ENCODE measurements around the gene VAPB.

Gene VAPB

DNA sequence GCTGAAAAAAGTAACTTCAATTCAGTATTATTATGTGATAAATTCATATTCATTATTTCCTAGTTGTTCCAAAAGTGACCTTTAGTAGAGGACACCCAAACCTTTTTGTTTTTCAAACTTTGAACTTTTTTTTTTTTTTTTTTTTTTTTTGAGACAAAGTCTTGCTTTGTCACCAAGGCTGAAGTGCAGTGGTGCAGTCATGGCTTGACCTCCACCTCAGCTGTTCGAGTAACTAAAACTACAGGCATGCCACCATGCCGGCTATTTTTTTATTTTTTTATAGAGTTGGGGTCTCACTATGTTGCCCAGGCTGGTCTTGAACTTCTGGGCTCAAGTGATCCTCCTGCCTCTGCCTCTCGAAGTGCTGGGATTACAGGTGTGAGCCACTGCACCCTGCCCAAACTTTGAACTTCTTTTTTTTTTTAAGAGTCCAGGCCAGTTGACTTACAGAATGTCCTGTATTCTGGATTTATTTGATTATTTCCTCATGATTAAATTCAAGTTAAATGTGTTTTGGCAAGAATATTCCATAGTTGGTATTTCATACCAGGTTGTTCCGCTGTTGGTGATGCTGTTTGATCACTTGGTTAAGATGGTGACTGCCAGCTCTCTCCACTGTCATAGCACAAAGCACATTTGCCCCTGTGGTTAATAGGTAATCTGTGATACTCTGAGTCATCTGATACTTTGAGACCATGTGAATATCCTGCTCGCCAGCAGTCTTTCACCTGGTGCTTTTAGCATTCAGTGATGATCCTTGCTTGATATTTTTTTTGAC lies 48.0 kb downstream of the VAPB start:
- peaks cover 79% of the 10 kb centered on the region for H3K36me3 ChIP-seq (ENCODE audit: low read depth)
- TF ChIP-seq, protein P1, sequence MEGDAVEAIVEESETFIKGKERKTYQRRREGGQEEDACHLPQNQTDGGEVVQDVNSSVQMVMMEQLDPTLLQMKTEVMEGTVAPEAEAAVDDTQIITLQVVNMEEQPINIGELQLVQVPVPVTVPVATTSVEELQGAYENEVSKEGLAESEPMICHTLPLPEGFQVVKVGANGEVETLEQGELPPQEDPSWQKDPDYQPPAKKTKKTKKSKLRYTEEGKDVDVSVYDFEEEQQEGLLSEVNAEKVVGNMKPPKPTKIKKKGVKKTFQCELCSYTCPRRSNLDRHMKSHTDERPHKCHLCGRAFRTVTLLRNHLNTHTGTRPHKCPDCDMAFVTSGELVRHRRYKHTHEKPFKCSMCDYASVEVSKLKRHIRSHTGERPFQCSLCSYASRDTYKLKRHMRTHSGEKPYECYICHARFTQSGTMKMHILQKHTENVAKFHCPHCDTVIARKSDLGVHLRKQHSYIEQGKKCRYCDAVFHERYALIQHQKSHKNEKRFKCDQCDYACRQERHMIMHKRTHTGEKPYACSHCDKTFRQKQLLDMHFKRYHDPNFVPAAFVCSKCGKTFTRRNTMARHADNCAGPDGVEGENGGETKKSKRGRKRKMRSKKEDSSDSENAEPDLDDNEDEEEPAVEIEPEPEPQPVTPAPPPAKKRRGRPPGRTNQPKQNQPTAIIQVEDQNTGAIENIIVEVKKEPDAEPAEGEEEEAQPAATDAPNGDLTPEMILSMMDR (IDR thresholded peaks at IDR 0.05; ENCODE audit: poor library complexity, severe bottlenecking): no peak
- H3K9me3 ChIP-seq (ENCODE audit: severe bottlenecking): no peaks in the 10 kb centered on the region
- H3K4me3 ChIP-seq (ENCODE audit: severe bottlenecking): no peak overlapping the region
- no peak overlapping the region for H3K27ac ChIP-seq (ENCODE audit: poor library complexity, severe bottlenecking)
- DNase-seq (ENCODE audit: low spot score): no peak
- no peak for ATAC-seq (ENCODE audit: low read depth)
- no peaks in the 10 kb centered on the region for H3K27me3 ChIP-seq (ENCODE audit: insufficient read depth, poor library complexity, severe bottlenecking)
- H3K4me1 ChIP-seq (ENCODE audit: insufficient read depth, poor library complexity, severe bottlenecking): no peaks in the 10 kb centered on the region

DNA sequence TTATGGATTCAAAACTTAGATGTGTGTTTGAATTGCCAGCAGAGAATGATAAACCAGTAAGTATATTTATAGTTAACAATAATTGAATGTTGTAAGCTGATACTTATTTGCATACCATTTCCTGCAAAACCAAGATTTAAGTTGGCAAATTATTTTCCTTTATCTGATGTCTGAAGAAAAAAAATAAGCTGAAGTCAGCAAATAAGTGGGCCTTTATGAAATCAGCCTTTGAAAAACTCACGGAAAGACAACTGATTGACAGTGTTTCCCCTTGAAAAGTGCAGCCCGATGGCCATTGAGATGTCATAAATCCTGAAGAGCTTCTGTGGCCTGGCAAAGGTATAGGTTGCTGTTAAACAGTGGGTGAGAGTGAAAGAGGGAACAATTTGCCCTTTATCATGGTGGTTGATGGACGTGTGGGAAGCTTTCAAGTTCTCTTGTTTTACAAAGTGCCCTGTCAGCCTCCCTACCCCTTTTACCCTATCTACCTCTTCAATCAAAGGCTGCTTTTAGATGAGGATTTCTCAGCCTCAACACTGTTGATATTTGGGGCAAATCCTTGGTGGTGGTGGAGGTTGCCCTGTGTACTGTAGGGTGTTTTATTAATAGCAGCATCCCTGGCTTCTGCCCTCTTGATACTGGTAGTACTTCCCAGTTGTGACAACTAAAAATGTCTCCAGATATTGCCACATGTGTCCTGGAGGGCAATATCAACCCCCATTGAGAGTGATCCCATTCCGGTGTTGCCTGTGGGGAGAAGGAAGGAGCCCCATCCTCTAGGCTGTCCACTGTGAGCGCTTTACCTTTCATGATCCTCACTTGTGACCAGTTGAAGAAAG lies 50.2 kb downstream of the VAPB start:
- Histone ChIP-seq H3K9me3 (ENCODE audit: severe bottlenecking) (no peaks in the 10 kb centered on the region), H3K4me3 (ENCODE audit: severe bottlenecking) (no peak overlapping the region), H3K27me3 (ENCODE audit: insufficient read depth, poor library complexity, severe bottlenecking) (no peaks in the 10 kb centered on the region), H3K36me3 (ENCODE audit: low read depth) (peaks cover 86% of the 10 kb centered on the region), H3K27ac (ENCODE audit: poor library complexity, severe bottlenecking) (no peak overlapping the region), H3K4me1 (ENCODE audit: insufficient read depth, poor library complexity, severe bottlenecking) (no peaks in the 10 kb centered on the region)
- TF ChIP-seq, protein P1 (IDR thresholded peaks at IDR 0.05; ENCODE audit: poor library complexity, severe bottlenecking): no peak
- DNase-seq (ENCODE audit: low spot score) (peak; percentile 26), ATAC-seq (ENCODE audit: low read depth) (no peak)

DNA sequence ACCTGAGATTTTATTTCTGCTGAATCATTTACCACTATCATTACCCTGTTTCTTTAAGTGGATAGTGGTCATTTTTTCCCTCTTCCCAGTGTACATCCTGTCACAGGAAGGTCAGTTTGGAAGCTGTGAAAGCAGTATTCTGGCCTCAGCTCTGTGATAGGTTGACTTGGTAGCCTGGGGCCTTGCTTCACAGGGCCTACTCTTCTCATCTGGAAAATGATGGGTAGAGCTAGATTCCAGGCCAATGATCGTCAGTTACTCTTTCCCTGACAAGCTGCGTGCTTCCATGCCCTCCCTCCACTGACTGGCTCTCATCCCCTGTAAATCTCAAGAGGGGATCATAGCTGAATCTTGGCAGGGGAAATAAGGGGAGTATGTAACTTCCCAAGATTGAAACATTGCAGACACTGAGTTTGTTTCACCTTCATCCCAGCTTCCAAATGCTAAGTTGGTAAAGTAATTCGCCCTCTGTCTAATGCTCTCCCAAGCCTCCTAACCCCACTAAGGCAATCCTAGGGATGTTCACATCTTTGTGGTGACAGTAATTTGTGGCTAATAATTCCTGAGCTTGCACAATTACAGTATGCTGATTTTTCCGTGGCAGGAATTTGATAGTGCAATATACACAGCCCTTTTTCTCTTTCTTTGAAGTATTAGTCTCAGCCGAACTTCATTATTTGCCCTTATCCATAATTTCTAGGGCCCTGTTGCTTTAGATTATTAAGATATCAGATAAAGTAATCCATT lies 51.2 kb downstream of the VAPB start:
- DNase-seq (ENCODE audit: low spot score): peak; percentile 20
- no peak overlapping the region for H3K4me3 ChIP-seq (ENCODE audit: severe bottlenecking)
- no peak for ATAC-seq (ENCODE audit: low read depth)
- H3K4me1 ChIP-seq (ENCODE audit: insufficient read depth, poor library complexity, severe bottlenecking): no peaks in the 10 kb centered on the region
- TF ChIP-seq, protein P1 (IDR thresholded peaks at IDR 0.05; ENCODE audit: poor library complexity, severe bottlenecking): no peak
- no peaks in the 10 kb centered on the region for H3K27me3 ChIP-seq (ENCODE audit: insufficient read depth, poor library complexity, severe bottlenecking)
- peaks cover 88% of the 10 kb centered on the region for H3K36me3 ChIP-seq (ENCODE audit: low read depth)
- no peak overlapping the region for H3K27ac ChIP-seq (ENCODE audit: poor library complexity, severe bottlenecking)
- H3K9me3 ChIP-seq (ENCODE audit: severe bottlenecking): no peaks in the 10 kb centered on the region

DNA sequence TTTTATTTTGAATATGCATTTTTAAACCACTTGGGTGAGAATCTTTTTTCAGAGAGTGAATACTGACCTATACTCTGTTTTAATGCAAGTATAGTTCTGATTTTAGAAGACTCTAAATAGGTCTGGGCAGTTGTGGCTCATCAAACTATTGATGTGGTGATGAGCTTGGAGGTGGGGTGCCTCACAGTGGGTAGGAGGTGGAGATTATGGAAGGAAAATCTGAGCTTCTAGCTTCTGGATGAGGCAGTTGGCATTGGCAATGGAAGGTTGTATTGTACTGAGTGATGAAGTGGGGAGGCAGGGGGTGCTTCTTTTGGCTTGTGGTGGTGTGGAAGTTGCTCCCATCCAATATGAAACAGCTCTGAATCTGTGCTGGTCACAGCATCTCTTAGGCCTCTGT lies 52.7 kb downstream of the VAPB start:
- Histone ChIP-seq H3K9me3 (ENCODE audit: severe bottlenecking) (no peaks in the 10 kb centered on the region), H3K27me3 (ENCODE audit: insufficient read depth, poor library complexity, severe bottlenecking) (no peaks in the 10 kb centered on the region), H3K36me3 (ENCODE audit: low read depth) (peaks cover 85% of the 10 kb centered on the region), H3K4me1 (ENCODE audit: insufficient read depth, poor library complexity, severe bottlenecking) (no peaks in the 10 kb centered on the region), H3K27ac (ENCODE audit: poor library complexity, severe bottlenecking) (no peak overlapping the region), H3K4me3 (ENCODE audit: severe bottlenecking) (no peak overlapping the region)
- DNase-seq (ENCODE audit: low spot score): peak; percentile 15
- TF ChIP-seq, protein P1 (IDR thresholded peaks at IDR 0.05; ENCODE audit: poor library complexity, severe bottlenecking): no peak
- no peak for ATAC-seq (ENCODE audit: low read depth)

All from RWPE2 (cell line).